Thoracic aorta (tissue), 2 donors: ENCODE data around the gene HDAC9. TPM values are rescaled to one million over a fixed set of nuclear protein-coding genes. Genes with fewer than 3 reads are reported as not detected.

Source experiments
- ATAC-seq: fragments of 150-250 bp; one replicate; pipeline ENCODE4 v1.8.0; 2017; ENCODE audit warnings: low read depth; ENCODE audit not compliant: insufficient number of reproducible peaks, low FRiP score
- DNase-seq: peaks from one replicate; pipeline ENCODE4 v3.0.0-alpha.2; 2020; ENCODE audit warnings: low spot score
- H3K27ac ChIP-seq, 2 donors: fragments of 200-600 bp; sonication (generic); 1 replicate in 1 of 2; 2 replicates in 1 of 2; pipeline ENCODE4 v1.5.1; 2016; ENCODE audit warnings: mild to moderate bottlenecking in 2 of 2, moderate library complexity in 2 of 2
- H3K27me3 ChIP-seq: fragments of 200-600 bp; sonication (generic); replicated peaks from 2 replicates; pipeline ENCODE4 v1.6.0; 2016; ENCODE audit warnings: mild to moderate bottlenecking; ENCODE audit not compliant: insufficient read depth
- H3K36me3 ChIP-seq: fragments of 200-600 bp; sonication (generic); one replicate; pipeline ENCODE4 v1.5.1; 2016
- H3K4me1 ChIP-seq, 2 donors: fragments of 200-600 bp; sonication (generic); 1 replicate in 1 of 2; 2 replicates in 1 of 2; pipeline versions ENCODE4 v1.5.1 to v1.6.0; 2016; ENCODE audit warnings: low read depth in 2 of 2, mild to moderate bottlenecking in 1 of 2; ENCODE audit not compliant: control insufficient read depth in 1 of 2
- H3K4me3 ChIP-seq: fragments of 200-600 bp; sonication (generic); 2 replicates; pipeline ENCODE4 v1.5.1; 2016; ENCODE audit warnings: mild to moderate bottlenecking
- H3K9me3 ChIP-seq: fragments of 200-600 bp; sonication (generic); 2 replicates; pipeline ENCODE4 v1.5.1; 2016
- CTCF ChIP-seq: fragments of 200-600 bp; sonication (generic); IDR thresholded peaks from one replicate; pipeline ENCODE4 v1.5.1; 2019; ENCODE audit warnings: antibody characterized with exemption
- total RNA-seq, 2 donors: library from RNA; depleted of rRNA; stranded (reverse); fragments of >200 nt; gene quantifications; one replicate each; pipeline versions ENCODE4 v1.1.0 to v1.2.3, GENCODE V29; 2016

The HDAC9 gene
- total RNA-seq, 2 donors from 2014 or later: 64.1 to 81.6 TPM

- H3K4me3 ChIP-seq: no peak overlapping the region
- DNase-seq (no peak), ATAC-seq (no peak)
- H3K27me3 ChIP-seq: no peaks in the 10 kb centered on the region
- H3K36me3 ChIP-seq: no peaks in the 10 kb centered on the region
- no peaks in the 10 kb centered on the region for H3K9me3 ChIP-seq
- no peak for TF ChIP-seq CTCF
- H3K27ac ChIP-seq: no peak overlapping the region
- H3K4me1 ChIP-seq: peaks cover under 1 to 19% of the 10 kb centered on the region in 2 donors
These were observed 20.6 kb upstream of the HDAC9 start for GRCh38 chr7:18474944-18475343.

GRCh38 chr7:18475488-18475887 is 20.1 kb upstream of the HDAC9 start:
- peaks cover 6 to 23% of the 10 kb centered on the region in 2 donors for H3K4me1 ChIP-seq
- no peak for ATAC-seq
- no peak overlapping the region for H3K4me3 ChIP-seq
- H3K27me3 ChIP-seq: no peaks in the 10 kb centered on the region
- H3K27ac ChIP-seq: no peak overlapping the region
- no peak for TF ChIP-seq CTCF
- DNase-seq: no peak
- H3K36me3 ChIP-seq: no peaks in the 10 kb centered on the region
- H3K9me3 ChIP-seq: no peaks in the 10 kb centered on the region

- H3K9me3 ChIP-seq: no peaks in the 10 kb centered on the region
- H3K4me1 ChIP-seq: peaks cover 7 to 14% of the 10 kb centered on the region in 2 donors
- ATAC-seq: no peak
- H3K27me3 ChIP-seq: no peaks in the 10 kb centered on the region
- no peak overlapping the region for H3K4me3 ChIP-seq
- no peak overlapping the region for H3K27ac ChIP-seq
- no peaks in the 10 kb centered on the region for H3K36me3 ChIP-seq
- no peak for DNase-seq
- TF ChIP-seq CTCF: no peak
These were observed 13.8 kb upstream of the HDAC9 start for GRCh38 chr7:18481776-18482175.

GRCh38 chr7:18488049-18488448 is 7.5 kb upstream of the HDAC9 start:
- Histone ChIP-seq H3K27ac (no peak overlapping the region), H3K4me1 (peaks cover 0 to 19% of the 10 kb centered on the region in 2 donors), H3K36me3 (no peaks in the 10 kb centered on the region), H3K9me3 (no peaks in the 10 kb centered on the region), H3K27me3 (no peaks in the 10 kb centered on the region), H3K4me3 (no peak overlapping the region)
- DNase-seq (no peak), ATAC-seq (no peak)
- no peak for TF ChIP-seq CTCF

- ATAC-seq: no peak
- Histone ChIP-seq H3K4me3 (no peak overlapping the region), H3K27me3 (no peaks in the 10 kb centered on the region), H3K4me1 (peaks cover 2 to 23% of the 10 kb centered on the region in 2 donors), H3K27ac (no peak overlapping the region), H3K36me3 (no peaks in the 10 kb centered on the region), H3K9me3 (no peaks in the 10 kb centered on the region)
- no peak for DNase-seq
- no peak for TF ChIP-seq CTCF
These were observed 5.9 kb upstream of the HDAC9 start for GRCh38 chr7:18489624-18490023.
